NCI-H82 treated with DMSO at 0.1 percent for 48 hours (cell line): ENCODE measurements around the gene MCUR1.
"Not testable (repeated sequence)": the region's sequence is repeated elsewhere in the genome, so short reads cannot be mapped to it uniquely, and the experiment has no call there.

Experiments
- DNase-seq: peaks from one replicate; lab custom pipeline; 2025; ENCODE audit not compliant: unreplicated experiment; lab: John Stamatoyannopoulos, UW

The MCUR1 gene

DNA sequence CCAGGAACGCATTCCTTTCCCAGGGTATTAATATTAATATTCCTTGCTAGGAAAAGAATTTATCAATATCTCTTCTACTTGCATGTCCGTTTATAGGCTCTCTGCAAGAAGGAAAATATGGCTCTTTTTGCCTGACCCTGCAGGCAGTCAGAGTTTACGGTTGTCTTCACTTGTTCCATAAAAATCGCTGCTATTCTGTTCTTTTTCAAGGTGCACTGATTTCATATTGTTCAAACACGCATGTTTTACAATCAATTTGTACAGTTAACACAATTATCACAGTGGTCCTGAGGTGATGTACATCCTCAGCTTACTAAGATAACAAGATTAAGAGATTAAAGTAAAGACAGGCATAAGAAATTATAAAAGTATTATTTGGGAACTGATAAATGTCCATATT, 15.1 kb upstream of the MCUR1 start:
- DNase-seq = not testable (repeated sequence)

DNA sequence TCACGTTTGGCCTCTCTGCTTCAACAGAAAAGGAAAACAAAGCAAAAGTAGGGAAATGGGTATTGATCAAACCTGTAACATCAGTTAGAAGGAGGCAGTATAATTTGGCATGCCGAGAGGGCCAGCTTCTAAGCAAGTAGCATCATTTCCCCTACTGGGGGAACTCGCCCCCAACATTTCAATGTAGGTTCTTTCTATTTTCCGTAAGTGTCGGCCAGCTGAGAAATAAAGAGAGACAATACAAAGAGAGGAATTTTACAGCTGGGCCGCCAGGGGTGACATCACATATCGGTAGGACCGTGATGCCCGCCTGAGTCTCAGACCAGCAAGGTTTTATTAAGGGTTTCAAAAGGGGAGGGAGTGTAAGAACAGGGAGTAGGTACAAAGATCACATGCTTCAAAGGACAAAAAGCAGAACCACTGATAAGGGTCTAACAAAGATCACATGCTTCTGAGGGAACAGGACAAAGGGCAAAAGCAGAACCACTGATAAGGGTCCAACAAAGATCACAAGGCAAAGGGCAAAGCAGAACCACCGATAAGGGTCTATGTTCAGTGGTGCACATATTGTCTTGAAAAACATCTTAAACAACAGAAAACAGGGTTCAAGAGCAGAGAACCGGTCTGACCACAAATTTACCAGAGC, 14.4 kb upstream of the MCUR1 start:
- not testable (repeated sequence) for DNase-seq

DNA sequence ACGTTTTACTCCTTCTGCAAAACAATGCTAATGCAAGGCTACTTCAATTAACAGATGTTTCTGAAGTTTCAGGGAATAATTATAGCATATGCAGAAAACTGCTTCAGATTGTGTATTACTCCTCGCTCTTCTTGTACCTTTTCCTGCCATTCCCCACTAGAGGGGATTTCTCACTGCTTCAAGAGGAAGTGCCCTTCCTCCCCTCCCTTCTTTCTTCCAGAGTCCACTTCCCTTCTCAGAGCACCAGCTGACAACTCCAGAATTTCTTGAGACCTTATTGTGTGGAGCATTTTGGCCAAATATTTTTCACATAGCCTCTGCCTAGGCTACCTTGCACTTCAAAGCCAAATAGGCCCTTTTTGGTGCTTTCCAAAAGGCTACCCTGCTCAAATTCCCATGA, 12.7 kb upstream of the MCUR1 start:
- no peak for DNase-seq

- peak; percentile 6 for DNase-seq
Measured at GRCh38 chr6:13825871-13826270, 11.5 kb upstream of the MCUR1 start.

- no peak for DNase-seq
Measured at GRCh38 chr6:13818341-13818740, 4.0 kb upstream of the MCUR1 start.

- no peak for DNase-seq
Measured at GRCh38 chr6:13814938-13815575, 700 bp upstream of the MCUR1 start.

GRCh38 chr6:13813621-13814175, 659 bp downstream of the MCUR1 start:
- DNase-seq = peak; percentile 66

DNA sequence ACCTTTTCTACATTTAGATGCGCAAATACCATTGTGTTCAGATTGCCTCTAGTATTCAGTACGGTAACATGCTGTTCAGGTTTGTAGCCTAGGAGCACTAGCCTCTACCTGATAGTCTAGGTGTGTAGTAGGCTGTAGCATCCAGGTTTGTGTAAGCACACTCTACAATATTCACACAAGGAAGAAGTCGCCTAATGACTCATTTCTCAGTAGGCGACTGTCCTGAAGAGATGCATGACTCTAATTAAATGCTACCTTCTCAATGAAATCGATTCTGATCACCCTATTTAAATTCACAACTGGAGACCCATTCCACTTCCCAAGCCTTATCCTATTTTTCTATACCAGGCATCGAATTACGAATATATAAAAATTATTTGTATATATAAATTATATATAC, 1.3 kb downstream of the MCUR1 start:
- DNase-seq = no peak

DNA sequence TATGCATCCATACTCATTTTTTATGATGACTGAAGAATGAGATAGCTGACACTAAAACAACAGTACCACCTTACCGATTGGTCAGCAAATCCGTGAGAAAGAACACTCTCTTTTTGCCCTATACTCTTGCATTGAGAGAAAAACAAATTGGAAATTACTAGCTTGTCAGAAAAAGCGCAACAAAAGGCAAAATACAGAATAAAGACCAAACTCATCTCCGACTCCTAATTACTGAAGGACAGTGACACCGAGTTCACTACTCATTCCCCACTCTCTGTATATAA, 2.1 kb downstream of the MCUR1 start:
- no peak for DNase-seq

DNA sequence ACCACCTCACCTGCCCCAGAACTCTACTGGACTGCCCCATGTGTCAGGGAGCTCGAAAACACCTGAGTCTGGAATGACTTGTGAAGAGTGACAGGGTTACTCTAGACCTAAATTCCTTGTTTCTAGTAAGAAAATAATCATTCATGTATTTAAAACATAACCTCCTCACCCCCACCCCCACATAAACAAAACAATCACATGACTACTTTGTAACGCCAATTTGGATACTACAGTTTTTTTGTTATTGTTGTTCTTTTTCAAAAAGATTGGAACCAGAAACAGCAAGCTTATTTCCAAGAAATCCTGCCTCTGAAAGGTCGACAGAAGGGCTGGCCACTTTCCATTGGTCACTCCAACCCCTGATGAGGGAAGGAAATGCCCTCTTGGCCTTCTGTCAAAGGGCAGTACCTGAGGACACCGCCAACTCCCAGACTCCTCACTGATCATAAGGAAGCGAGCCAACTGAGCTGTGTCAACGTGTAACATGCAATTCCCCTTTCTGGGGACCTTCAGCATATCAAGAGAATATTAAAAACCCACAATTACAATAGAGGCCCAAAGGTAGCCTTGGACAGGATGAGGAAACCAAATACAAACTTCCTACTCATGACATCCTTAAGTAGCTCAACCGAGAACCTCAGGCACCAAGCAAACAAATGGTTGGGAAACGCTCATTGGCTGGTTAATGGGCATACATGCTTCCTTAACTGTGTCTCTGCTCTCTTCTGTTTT, 2.6 kb downstream of the MCUR1 start:
- DNase-seq = no peak

- no peak for DNase-seq
Measured at GRCh38 chr6:13810688-13811446, 3.5 kb downstream of the MCUR1 start.

DNA sequence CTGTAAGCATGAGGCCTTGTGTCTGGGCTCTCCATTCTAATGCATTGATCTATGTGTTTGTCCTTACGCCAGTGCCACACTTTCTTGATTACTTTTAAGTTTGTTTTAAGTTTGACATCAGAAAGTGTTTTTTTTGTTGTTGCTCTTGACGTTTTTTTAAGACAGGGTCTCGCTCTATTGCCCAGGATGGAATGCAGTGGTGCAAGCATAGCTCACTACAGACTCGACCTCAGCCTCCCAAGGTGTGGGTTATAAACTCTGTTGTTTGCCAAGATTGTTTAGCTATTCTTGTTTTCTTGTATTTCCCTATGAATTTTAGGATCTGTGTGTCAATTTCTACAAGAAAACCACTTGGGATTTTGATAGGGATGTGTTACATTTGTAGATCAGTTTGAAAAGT, 5.6 kb downstream of the MCUR1 start:
- DNase-seq = no peak

GRCh38 chr6:13807696-13808095, 6.7 kb downstream of the MCUR1 start:
- no peak for DNase-seq

- DNase-seq = no peak
Measured at GRCh38 chr6:13803581-13803980, 10.8 kb downstream of the MCUR1 start.

GRCh38 chr6:13800615-13801014, 13.7 kb downstream of the MCUR1 start:
- DNase-seq = no peak

DNA sequence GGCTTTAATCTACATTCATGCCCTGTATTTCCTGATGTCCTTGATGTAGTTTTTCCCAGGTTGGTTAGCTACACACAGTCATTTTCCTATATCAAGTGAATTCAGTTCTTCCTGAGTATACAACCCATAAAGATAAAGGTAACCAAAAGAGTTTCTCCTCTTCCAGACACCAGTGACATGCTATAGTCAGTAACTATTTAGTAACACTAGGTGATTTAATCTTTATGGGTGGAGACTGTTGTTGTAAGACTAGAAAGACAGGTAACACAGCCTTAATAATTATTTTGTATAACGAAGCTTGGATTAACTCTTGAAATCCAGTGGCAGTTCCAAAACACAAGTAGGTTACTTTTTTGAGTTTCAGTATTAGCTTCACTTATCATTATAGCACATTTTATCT, 17.6 kb downstream of the MCUR1 start:
- no peak for DNase-seq

DNA sequence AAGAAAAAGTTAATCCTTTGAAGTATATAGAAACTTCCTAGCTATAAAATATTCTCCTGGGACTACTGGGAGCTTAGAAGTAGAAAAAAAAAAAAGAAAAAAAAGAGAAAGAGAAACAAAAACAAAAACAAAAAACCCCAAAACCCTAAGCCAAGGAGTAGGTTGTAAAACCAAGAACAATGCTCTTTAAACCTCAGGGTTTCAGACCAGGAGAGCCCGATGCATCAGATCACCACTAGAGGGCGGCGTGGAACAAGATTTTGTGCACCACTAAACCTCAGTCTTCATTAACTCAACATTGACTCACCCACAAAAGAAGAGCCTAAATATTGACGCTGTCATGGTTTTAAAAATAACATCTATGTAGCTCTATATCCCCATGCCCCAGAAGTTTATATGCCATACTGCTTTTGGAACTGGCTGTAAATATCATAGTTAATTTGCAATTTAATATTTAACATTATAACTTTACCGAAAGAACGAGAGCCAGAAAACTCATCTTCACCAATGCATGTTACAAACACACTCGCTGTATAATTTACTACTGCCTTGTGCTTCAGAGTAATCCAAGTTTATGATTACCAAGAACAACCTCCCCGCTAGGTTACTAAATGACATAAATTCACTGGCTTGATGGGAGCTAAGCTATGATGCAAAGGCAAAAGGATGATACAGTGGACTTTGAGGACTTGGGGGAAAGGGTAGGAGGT, 19.2 kb downstream of the MCUR1 start:
- DNase-seq = peak; percentile 76

- no peak for DNase-seq
Measured at GRCh38 chr6:13794184-13794583, 20.2 kb downstream of the MCUR1 start.

DNA sequence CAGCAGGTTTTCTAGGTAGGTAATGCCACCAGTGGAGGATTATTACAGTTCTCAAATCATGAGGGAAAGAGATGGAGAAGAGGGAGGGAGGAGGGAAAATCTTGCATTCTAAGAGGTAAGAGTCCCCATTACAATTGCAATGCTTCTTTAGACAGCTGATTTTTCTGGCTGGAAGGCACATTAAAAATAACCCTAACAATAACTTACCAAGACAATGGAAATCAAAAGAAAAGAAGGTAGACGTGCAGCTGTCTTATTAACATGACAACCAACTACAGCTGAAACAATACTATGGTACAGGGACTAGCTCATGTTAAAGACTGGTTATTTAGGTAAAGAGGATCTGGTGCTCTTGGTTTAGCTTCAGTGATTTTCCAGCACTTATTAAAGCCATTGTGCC, 24.6 kb downstream of the MCUR1 start:
- no peak for DNase-seq

- DNase-seq = no peak
Measured at GRCh38 chr6:13788820-13789219, 25.5 kb downstream of the MCUR1 start.

DNA sequence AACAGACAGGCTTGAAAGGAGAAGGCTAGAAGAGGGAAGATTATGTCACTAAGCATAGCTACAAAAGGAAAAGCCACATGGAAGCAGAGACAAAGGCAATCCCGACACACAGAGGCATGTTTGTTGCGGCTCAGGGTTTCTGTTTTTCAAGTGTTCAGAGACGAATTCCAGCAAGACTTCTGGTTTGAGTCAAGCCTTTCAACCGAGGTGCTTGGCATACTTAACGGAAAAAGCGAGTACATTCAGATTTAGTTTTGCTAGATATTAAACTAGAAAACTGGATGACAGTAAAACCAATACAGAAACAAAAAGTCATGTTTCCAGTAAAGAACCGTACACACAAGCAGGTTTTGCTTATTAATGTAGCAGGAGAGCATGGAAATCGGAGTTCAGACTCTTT, 27.2 kb downstream of the MCUR1 start:
- no peak for DNase-seq
